ENCODE measurements around the gene CNOT6.
A peak's percentile ranks its signal among the peaks of the same experiment; 100 is the strongest.
"Not testable (repeated sequence)": the region's sequence is repeated elsewhere in the genome, so short reads cannot be mapped to it uniquely, and the experiment has no call there.

Gene CNOT6

DNA sequence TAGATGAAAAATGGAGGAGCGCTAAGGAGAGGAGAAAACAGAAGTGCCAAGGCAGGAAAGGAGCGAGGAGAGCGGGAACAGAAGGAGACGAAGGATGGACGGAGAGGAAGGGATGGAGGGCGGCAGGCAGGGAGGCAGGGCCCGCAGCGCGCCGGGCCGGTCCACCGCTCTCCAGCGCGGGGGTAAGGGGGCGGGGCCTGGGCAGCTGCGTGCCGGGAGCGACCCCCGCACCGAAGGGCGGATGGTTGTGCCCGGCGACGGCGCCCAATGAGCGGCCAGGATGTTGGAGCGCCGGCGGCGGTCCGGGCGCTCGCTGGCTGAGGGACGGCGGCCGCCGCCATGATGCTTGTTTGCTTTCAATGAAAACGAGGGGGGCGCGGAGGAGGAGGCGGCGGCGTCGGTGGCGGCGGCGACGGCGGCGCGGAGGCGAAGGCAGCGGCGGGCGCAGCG, at the start of gene CNOT6:
Gene CNOT6, plus strand, starts transcription at position 320 of the 450 bp plus-strand sequence. CDS start 34,898 bp downstream, outside the sequence.
- DNase-seq (ENCODE audit: insufficient read length, low spot score) = peak; percentile 96
- FAIRE-seq = peak; percentile 83

DNA sequence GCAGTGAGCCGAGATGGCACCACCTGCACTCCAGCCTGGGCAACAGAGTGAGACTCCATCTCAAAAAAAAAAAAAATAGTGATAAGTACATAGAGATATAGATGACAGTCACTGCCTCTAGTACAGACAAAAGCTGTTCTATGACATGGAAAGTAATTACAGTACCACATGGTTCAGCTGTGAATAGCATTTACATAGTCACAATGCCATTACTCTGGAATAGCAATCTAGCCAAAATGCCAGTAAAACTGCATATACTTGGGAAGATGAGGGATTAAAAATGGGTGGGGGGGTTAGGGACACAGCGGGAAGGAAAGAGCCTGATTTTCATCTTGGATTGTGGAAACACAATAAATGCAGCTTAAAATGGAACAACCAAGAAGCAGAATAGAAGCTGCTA, 39.4 kb upstream of the CNOT6 start:
- FAIRE-seq = no peak
- no peak for DNase-seq (ENCODE audit: insufficient read length, low spot score)

DNA sequence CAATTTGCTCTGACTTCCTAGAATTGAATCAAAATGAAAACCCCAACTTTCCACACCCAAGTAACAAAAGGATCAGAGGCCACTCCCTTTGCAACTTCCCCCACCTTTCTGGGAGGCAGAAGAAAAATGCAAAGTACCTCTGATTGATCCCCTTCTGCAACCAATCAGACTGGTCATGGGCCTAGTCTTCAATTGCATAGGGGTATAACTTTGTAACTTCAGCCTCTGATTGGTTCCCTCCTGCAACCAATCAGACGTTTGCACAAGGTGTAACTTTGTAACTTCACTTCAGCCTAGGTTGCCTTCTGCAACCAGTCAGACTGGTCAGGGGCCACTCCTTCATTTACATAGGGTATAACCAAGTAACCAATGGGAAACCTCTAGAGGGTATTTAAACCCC, 38.3 kb upstream of the CNOT6 start:
- FAIRE-seq = no peak
- DNase-seq (ENCODE audit: insufficient read length, low spot score) = no peak

DNA sequence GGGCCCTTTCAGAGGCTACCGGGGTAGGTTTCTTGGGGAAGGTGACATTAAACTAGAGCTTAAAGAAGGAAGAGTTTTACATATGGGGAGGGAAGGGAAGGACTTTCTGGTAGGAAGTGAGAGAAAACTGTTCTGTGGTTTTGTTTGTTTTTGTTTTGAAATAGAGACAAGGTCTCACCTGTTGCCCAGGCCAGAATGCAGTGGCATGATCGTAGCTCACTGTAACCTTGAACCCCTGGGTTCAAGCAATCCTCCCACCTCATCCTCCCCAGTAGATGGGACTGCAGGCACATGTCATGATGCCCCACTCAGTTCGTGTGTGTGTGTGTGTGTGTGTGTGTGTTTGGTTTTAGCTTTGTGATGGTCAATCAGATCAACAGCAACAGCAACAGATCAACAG, 37.4 kb upstream of the CNOT6 start:
- DNase-seq (ENCODE audit: insufficient read length, low spot score) = no peak
- no peak for FAIRE-seq

DNA sequence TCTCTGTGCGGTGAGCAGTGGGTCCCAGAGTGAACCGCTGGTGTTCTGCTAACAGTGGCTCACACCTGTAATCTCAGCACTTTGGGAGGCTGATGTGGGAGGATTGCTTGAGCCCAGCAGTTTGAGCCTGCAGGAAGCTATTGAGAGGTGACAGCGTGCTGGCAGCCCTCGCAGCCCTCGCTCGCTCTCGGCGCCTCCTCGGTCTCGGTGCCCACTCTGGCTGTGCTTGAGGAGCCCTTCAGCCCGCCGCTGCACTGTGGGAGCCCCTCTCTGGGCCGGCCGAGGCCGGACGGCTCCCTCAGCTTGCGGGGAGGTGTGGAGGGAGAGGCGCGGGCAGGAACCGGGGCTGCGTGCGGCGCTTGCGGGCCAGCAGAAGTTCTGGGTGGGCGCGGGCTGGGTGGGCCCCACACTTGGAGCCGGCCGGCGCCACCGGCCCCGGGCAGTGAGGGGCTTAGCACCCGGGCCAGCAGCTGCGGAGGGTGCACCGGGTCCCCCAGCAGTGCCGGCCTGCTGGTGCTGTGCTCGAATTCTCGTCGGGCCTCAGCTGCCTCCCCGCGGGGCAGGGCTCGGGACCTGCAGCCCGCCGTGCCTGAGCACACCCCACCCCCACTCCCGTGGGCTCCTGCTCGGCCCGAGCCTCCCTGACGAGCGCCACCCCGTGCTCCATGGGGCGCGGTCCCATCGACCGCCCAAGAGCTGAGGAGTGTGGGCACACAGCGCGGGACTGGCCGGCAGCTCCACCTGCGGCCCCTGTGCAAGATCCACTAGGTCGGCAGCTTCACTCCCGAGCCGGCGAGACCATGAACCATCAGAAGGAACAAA, 35.1 kb upstream of the CNOT6 start:
- not testable (repeated sequence) for DNase-seq (ENCODE audit: insufficient read length, low spot score); FAIRE-seq

DNA sequence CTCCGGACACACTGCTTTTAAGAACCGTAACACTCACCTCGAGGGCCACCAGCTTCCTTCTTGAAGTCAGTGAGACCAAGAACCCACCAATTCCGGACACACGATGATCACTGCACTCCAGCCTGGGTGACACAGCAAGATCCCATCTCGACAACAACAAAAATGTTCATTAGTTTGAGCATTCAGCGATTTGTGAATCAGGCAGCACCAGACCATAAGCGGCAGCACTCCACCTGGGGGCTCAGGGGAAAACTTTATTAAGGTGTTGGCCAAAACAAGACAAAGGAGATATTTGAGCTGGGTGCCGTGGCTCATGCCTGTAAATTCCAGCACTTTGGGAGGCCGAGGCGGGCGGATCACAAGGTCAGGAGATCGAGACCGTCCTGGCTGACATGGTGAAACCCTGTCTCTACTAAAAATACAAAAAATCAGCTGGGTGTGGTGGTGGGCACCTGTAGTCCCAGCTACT, 34.5 kb upstream of the CNOT6 start:
- FAIRE-seq; DNase-seq (ENCODE audit: insufficient read length, low spot score): not testable (repeated sequence)

DNA sequence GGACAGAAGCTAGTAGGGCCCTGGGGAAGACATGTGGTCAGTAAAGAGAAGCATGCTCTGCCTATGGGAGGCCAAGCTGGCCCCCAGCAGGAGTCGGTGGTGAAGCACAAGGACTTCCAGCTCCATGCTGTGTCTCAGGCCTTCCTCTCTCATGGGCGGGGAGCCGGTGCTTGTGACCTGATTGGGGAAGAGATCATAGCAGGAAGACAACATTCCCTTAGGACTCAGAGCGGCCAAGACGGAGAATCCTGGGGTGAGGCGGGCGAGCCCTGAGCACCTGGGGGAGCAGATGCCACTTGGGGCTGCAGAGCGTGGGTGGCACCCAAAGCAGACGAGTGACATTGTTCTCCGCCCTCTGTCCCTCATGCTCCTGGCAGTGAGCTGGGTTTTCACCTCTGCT, 33.3 kb upstream of the CNOT6 start:
- DNase-seq (ENCODE audit: insufficient read length, low spot score) = no peak
- FAIRE-seq = no peak

DNA sequence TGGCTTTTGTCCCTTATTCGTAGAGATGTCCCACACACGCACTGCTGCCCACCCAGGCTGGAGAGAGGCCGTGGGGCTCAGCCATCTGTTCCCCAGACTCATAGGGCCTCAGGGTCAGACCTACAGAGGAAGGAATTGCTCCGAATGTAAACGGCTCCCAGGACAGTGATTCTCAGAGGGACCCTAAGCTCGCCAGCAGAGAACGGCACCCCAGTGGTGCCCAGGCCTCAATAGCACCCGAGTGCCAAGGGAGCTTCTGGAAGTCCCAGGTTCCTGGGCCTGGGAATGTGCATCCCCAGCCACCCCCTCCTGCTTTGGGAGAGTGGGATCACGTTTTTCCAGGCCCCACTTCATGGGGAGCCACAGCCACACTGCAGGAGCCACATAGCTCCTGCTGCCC, 32.9 kb upstream of the CNOT6 start:
- FAIRE-seq (no peak), DNase-seq (ENCODE audit: insufficient read length, low spot score) (no peak)

DNA sequence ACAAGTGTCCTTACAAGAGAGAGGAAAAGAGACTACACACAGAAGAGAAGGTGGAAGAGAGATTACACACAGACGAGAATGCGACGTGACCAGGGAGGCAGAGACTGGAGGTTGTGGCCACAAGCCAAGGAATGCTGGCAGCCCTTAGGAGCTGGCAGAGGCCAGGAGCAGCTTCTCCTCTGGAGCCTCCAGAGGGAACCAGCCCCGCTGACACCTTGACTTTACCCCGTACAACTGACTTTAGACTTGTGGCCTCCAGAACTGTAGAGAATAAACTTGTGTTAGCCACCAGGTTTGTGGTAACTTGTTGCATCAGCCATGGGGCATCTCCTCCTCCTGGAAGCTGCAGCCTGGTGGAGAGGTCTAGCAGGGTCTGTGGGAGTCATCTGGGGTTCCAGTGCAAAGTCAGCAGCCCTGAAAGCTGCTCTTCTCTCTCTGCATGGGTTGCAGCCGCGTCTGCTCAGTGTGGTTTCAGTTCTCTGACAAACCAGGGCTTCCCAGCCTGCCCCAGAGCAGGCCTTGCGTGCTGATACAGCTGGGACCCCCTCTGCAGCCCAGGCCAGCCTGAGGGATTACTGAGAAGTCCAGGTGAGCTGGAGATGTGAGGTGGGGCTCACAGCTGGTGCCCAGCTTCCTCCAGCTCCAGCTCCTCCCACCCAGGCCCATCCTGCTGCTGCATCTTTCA, 30.8 kb upstream of the CNOT6 start:
- FAIRE-seq = no peak

DNA sequence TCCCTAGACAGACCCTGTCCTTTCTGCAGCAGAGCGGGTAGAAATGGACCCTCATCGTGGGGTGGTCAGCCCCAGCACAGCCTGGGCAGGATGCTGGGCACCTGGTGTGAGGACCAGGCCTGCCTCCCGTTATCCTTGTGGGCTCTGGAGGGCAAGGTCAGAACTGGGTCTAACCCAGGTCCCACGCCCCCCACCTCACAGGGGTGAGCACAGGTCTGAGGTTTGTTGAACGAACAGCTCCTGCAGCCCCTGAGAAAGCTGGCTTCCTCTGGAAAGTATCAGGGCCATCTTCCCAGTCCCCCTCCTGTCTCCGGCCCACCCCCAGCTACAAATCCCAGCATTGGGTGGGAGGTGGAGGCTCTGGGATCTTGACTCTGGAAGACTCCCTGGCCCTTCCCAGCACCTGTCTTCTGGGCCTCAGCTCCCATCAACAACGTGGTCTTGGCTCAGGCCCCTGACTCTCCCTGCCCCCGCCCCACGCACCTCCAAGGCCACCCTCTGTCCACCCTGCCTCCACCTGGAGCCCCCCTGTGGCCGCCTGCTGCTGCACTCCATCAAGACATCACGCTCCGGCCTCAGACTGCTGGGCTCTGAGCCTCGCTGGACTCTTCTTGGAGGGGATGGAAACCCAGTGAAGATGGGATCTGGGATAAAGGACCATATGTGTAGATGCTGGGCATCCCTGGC, 30.1 kb upstream of the CNOT6 start:
- DNase-seq (ENCODE audit: insufficient read length, low spot score) (no peak), FAIRE-seq (no peak)

More for the DNA sequence above, 30.8 kb upstream of the CNOT6 start:
- DNase-seq (ENCODE audit: insufficient read length, low spot score) = no peak

DNA sequence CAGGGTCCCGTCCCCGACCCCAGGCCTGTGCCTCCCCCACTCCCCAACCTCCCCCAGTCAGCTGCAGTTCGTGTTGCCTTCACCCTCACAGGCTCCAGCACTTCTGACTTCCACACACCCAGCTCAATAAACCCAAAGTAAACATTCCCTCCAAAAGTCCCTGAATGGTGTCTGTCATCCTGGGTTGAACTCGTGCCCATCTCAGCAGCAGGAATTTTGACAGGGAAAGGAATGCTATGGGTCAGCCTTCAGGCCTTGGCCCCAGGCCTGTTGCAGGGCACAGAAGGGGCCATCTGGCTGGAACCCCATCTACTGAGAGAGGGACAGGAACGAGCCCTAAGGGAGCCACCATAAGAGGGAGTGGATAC, 29.6 kb upstream of the CNOT6 start:
- no peak for FAIRE-seq

DNA sequence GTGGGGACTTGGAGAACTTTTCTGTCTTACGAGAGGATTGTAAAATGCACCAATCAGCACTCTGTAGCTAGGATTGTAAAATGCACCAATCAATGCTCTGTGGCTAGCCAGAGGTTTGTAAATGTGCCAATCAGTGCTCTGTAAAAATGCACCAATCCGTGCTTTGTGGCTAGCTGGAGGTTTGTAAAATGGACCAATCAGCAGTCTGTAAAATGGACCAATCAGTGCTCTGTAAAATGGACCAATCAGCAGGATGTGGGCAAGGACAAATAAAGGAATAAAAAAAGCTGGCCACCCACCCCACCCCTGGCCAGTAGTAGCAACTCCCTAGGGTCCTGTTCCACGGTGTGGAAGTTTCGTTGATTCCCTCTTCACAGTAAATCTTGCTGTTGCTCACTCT, 29.1 kb upstream of the CNOT6 start:
- FAIRE-seq; DNase-seq (ENCODE audit: insufficient read length, low spot score): not testable (repeated sequence)

More for the DNA sequence above, 29.6 kb upstream of the CNOT6 start:
- no peak for DNase-seq (ENCODE audit: insufficient read length, low spot score)

DNA sequence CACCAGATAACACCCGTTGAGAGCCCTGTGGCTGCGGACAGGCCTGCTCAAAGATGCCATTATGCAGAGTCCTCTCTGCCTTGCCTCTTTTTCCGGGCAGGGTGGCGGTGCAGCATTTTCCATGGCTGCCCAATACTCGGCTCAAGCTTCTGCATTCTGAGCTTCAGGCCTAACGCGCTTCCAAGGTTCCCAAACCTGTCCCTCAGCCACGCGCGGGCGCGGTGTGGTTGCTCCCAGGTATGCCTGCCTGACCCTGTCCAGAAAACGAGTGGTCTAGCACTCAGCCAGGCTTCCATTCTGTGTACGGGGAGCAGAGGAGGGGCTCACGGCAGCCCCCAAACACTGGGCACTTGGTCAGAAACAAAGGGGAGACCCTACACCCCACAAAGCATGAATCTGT, 27.9 kb upstream of the CNOT6 start:
- FAIRE-seq (no peak), DNase-seq (ENCODE audit: insufficient read length, low spot score) (no peak)

DNA sequence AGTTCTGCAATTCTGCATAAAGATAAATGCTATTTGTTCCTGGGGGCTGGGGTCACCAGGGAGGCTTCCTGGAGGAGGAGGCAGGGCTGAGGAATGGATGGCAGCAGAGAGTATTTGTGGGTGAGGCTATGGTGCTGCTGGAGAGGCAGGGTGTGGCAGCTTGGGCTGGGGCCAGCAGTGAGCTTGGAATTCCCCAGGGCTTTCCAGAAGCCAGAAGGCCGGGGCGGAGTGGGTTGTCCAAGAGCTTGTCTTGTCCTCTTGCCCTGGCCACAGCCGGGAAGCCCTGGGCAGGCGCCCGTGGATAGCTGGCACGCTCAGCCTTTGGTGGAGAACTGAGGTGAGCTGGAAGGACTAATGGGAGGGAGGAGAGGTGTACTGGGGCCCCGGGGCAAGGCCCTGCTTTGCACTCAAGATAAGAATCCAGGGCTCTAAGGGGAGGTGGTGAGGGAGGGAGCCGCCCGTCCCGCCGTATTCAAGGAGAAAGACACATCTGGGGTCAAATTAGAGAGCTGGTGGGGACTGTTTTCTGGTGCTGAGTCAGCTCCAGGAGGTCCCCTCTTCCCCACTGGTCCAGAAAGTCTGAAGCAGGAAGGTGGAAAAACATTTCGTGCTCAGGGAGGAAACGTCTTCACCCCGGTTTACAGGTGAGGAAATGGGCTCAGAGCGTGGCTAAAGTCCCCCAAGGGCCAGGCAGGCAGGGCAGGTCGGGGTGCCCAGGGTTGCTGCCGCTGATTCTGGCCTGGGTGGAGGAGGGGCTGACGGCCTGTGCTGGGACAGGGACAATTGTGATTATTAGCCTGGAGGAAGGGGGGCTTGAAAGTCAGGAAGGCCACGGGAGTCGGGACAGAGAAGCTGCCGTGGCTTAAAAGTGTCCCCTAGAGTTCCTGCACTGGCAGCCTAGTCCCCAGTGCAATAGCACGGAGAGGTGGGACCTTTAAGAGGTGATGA, 26.9 kb upstream of the CNOT6 start:
- FAIRE-seq = no peak

DNA sequence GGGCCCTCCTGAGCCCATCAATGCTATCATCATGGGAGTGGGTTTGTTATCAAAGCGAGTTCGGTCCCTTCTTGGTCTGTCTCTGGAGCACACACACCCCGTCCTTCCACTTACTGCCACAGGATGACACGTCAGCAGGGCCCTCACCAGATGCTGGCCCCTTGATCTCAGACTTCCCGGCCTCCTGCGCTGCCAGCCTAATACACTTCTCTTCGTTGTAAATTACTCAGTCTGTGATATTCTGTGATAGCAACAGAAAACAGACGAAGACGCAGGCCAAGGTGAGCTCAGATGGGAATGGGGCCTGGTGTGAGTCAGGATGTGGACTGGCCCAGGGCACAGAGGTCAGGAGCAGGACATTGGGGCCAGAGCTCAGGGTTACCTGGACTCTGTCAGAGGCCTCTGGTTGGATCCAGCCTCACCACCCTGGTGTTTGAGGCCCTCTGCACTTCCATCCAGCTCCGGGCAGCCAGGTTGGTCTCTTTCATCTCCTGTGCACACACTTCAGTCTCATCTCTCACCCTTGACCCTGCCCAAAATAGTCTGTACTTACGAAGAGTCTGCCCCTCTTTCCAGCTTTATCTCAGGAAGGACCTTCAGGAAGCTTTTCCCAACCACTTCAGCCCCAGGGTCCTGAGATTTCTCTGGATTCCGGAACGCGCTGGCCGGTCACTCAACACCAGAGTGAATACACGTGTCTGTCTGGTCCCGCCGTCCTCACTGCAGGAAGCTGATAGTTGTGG, 26.0 kb upstream of the CNOT6 start:
- FAIRE-seq (no peak), DNase-seq (ENCODE audit: insufficient read length, low spot score) (no peak)

More for the DNA sequence above, 26.9 kb upstream of the CNOT6 start:
- no peak for DNase-seq (ENCODE audit: insufficient read length, low spot score)

DNA sequence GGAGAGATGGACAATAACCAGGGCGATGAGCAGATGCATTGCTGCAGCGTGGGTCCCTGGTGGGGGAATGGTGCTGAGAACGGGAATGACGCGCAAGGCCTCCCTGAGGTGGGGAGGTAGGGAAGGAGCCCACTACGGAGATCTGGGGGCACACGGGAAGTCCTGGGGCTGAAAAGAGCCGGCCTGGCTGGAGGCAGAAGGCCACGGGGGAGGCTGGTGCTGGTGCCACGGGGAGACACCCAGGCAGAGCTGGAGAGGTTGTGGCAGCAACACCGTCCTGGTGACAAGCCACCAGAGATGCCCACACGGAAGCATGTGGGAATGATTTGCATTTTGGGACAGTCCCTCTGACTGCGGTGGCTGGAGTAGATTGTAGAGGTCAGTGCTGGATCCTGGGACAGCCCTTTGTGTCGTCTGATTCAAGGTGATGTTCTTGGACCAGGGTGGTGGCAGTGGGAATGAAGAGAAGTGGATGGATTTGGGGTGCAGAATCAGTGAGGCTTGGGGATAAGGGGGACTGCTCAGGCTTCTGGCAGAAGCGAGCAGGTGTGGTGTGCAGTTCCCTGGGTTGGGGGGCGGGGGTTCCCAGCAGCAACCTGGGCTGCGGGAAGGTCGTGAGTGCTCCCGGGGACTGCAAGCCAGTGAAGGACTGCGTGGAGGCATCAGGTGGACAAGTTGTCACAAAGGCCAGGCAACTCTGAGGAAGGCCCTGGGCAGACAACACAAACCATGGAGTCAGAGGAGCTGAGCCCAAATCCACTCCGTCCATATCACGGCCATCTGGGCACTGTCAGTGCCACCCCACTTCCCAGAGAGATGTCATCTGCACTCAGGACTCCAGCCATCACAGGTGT, 25.2 kb upstream of the CNOT6 start:
- FAIRE-seq (no peak), DNase-seq (ENCODE audit: insufficient read length, low spot score) (no peak)

DNA sequence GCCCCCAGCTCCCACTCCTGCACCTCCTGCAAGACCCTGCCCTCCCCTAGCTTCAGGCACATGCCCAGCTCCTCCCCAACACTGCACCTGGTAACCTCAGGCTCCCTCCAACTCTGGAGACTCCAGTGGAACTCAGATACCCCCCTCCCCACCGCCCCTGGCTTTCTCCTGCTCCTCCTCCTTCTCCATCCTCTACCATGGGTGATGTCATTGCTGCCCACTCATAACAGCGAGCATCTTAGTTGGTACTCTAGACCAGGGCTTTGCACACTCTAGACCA, 24.7 kb upstream of the CNOT6 start:
- FAIRE-seq (no peak), DNase-seq (ENCODE audit: insufficient read length, low spot score) (no peak)

DNA sequence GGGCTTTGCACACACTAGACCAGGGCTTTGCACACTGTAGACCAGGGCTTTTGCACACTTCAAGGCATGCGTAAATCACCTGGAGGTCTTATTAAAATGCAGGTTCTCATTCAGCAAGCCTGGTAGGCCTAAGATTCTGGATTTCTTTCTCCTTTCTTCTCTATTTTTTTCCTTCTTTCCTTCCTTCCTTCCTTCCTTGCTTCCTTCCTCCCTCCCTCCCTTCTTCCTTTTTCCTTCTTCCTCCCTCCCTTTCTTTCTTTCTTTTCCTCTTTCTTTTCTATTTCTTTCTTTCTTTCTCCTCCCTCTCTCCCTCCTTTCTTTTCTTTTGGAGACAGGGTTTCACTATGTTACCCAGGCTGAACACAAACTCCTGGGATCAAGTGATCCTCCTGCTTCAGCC, 24.3 kb upstream of the CNOT6 start:
- FAIRE-seq (no peak), DNase-seq (ENCODE audit: insufficient read length, low spot score) (no peak)

DNA sequence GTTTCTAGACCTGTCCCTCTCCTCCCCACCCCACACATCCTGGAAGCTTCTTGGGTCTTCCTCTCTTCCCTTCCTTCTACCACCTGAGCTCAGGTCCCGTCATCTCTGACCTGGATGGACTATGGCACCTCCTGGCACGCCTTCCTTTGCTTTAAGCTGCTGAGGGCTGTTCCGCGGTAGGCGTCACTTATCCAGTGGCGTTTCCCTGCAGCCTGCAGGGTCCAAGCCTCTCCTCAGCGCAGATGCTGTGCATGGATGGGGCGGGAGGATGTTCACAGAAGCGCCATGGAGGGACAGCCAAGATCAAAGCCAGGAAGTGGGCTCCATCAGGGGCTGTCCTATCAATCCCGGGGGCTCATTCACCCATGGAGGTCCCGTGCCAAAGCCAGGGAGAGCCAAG, 23.8 kb upstream of the CNOT6 start:
- FAIRE-seq (no peak), DNase-seq (ENCODE audit: insufficient read length, low spot score) (no peak)
